PC-3 (cell line): ENCODE measurements around the gene ETV6. TPM values are rescaled to one million over a fixed set of nuclear protein-coding genes. Genes with fewer than 3 reads are reported as not detected.

Source experiments
- ATAC-seq: fragments of 200-7000 bp; cut with Tn5 transposase; 2 replicates; pipeline ENCODE4 v1.9.1; 2020; ENCODE audit warnings: mild to moderate bottlenecking, moderate library complexity
- BruUV-seq: library from RNA; stranded (reverse); fragments of 400-500 nt; replicated peaks from 2 replicates; lab custom pipeline; 2021; lab: Mats Ljungman, UMichigan
- CTCF ChIA-PET: fragments of 300-600 bp; sonication (Branson Sonifier 250); formaldehyde crosslinking; loops from one replicate; lab custom pipeline; 2022; ENCODE audit warnings: antibody characterized with exemption; lab: Charles Lee
- POLR2A ChIA-PET: fragments of 300-600 bp; sonication (Branson Sonifier 250); formaldehyde crosslinking; loops from one replicate; lab custom pipeline; 2022; ENCODE audit warnings: antibody characterized with exemption; ENCODE audit not compliant: unreplicated experiment; lab: Charles Lee
- DNase-seq: peaks from one replicate; pipeline ENCODE4 v3.0.0-alpha.2; 2015
- H2AFZ ChIP-seq: fragments of 300-600 bp; sonication (generic); 2 replicates; pipeline ENCODE4 v1.6.0; 2016; ENCODE audit warnings: antibody characterized with exemption, low read length
- H3F3A ChIP-seq: fragments of 300-600 bp; sonication (generic); one replicate; pipeline ENCODE4 v1.6.0; 2017; ENCODE audit warnings: antibody characterized with exemption, low read length, control low read depth, mild to moderate bottlenecking; ENCODE audit not compliant: unreplicated experiment
- H3K27ac ChIP-seq: fragments of 300-600 bp; sonication (generic); 2 replicates; pipeline ENCODE4 v1.5.1; 2016; ENCODE audit warnings: mild to moderate bottlenecking, low read length
- H3K27me3 ChIP-seq: fragments of 300-600 bp; sonication (generic); 2 replicates; pipeline ENCODE4 v1.6.1; 2016; ENCODE audit warnings: low read length, mixed read lengths
- H3K36me3 ChIP-seq: fragments of 300-600 bp; sonication (generic); 2 replicates; pipeline ENCODE4 v1.6.1; 2016; ENCODE audit warnings: low read depth, mixed run types, low read length, mixed read lengths
- H3K4me1 ChIP-seq: fragments of 300-600 bp; sonication (generic); 2 replicates; pipeline ENCODE4 v1.5.1; 2016; ENCODE audit warnings: low read length; ENCODE audit not compliant: insufficient read depth
- H3K4me2 ChIP-seq: fragments of 300-600 bp; sonication (generic); 2 replicates; pipeline ENCODE4 v1.6.0; 2016; ENCODE audit warnings: low read length
- H3K4me3 ChIP-seq: fragments of 300-600 bp; sonication (generic); 2 replicates; pipeline ENCODE4 v1.5.1; 2016; ENCODE audit warnings: mild to moderate bottlenecking, low read length, mixed read lengths
- H3K79me2 ChIP-seq: fragments of 300-600 bp; sonication (generic); 2 replicates; pipeline ENCODE4 v1.6.1; 2017; ENCODE audit warnings: low read length, mixed read lengths
- H3K9ac ChIP-seq: fragments of 300-600 bp; sonication (generic); 2 replicates; pipeline ENCODE4 v1.6.0; 2016; ENCODE audit warnings: mild to moderate bottlenecking, low read length
- H3K9me2 ChIP-seq: fragments of 300-600 bp; sonication (generic); replicated peaks from 2 replicates; pipeline ENCODE4 v1.6.1; 2016; ENCODE audit warnings: mixed run types, low read length, mixed read lengths
- H3K9me3 ChIP-seq: fragments of 300-600 bp; sonication (generic); 2 replicates; pipeline ENCODE4 v1.6.1; 2016; ENCODE audit warnings: low read length, mixed read lengths
- H4K20me1 ChIP-seq: fragments of 300-600 bp; sonication (generic); 2 replicates; pipeline ENCODE4 v1.6.1; 2016; ENCODE audit warnings: low read length, mixed read lengths
- CTCF ChIP-seq: fragments of 300-600 bp; sonication (generic); conservative IDR thresholded peaks from 2 replicates; pipeline ENCODE4 v1.5.1; 2017; ENCODE audit warnings: antibody characterized with exemption, low read depth, mild to moderate bottlenecking, low read length
- EZH2 ChIP-seq: fragments of 300-600 bp; sonication (generic); IDR thresholded peaks from one replicate; pipeline ENCODE4 v1.6.1; 2017; ENCODE audit warnings: antibody characterized with exemption, mild to moderate bottlenecking, low read length; ENCODE audit not compliant: unreplicated experiment
- EZH2phosphoT487 ChIP-seq: fragments of 300-600 bp; sonication (generic); IDR thresholded peaks from 2 replicates; pipeline ENCODE4 v1.6.1; 2018; ENCODE audit warnings: mild to moderate bottlenecking, antibody characterized with exemption, low read length, borderline replicate concordance
- intact Hi-C: fragments of 100-400 bp; cut with micrococcal nuclease; formaldehyde crosslinking; loops from 2 replicates; pipeline ENCODE4 v1.9.0; 2023
- total RNA-seq: library from RNA; depleted of rRNA; stranded (reverse); fragments of >200 nt; gene quantifications from 2 replicates; pipeline ENCODE4 v1.2.3, GENCODE V29; 2014

ETV6 gene
- total RNA-seq, 1 experiment from 2014 or later, result 5.0 TPM

GRCh38 chr12:11920231-11920630 lies 270.8 kb downstream of the ETV6 start:
- H3K79me2 ChIP-seq, result no peaks in the 10 kb centered on the region
- no peak overlapping the region for H3K27ac ChIP-seq
- H3K9me2 ChIP-seq, result no peaks in the 10 kb centered on the region
- no peaks in the 10 kb centered on the region for H3K9me3 ChIP-seq
- intact Hi-C loops, result no loop called here
- no peak overlapping the region for H3K4me3 ChIP-seq
- no peaks in the 10 kb centered on the region for H3K36me3 ChIP-seq
- H4K20me1 ChIP-seq, result no peaks in the 10 kb centered on the region
- POLR2A ChIA-PET, result no interaction called here
- H3K4me2 ChIP-seq, result no peak overlapping the region
- CTCF ChIA-PET, result no interaction called here
- H2AFZ ChIP-seq, result no peak overlapping the region
- no peak overlapping the region for H3K9ac ChIP-seq
- TF ChIP-seq EZH2phosphoT487 (no peak), CTCF (no peak), EZH2 (no peak)
- no peaks in the 10 kb centered on the region for H3K4me1 ChIP-seq
- BruUV-seq, result no TSS peak
- ATAC-seq (no peak), DNase-seq (no peak)
- no peaks in the 10 kb centered on the region for H3F3A ChIP-seq
- H3K27me3 ChIP-seq, result no peaks in the 10 kb centered on the region

- Histone ChIP-seq H3K9me2 (no peaks in the 10 kb centered on the region), H3K27ac (no peak overlapping the region), H4K20me1 (no peaks in the 10 kb centered on the region), H3F3A (no peaks in the 10 kb centered on the region), H3K4me2 (no peak overlapping the region), H3K36me3 (no peaks in the 10 kb centered on the region), H3K9me3 (no peaks in the 10 kb centered on the region), H3K27me3 (no peaks in the 10 kb centered on the region), H3K4me3 (no peak overlapping the region), H2AFZ (no peak overlapping the region), H3K79me2 (no peaks in the 10 kb centered on the region), H3K4me1 (no peaks in the 10 kb centered on the region), H3K9ac (no peak overlapping the region)
- ATAC-seq, result no peak
- ChIA-PET POLR2A (no interaction called here), CTCF (no interaction called here)
- intact Hi-C loops, result no loop called here
- TF ChIP-seq EZH2 (no peak), CTCF (no peak), EZH2phosphoT487 (no peak)
- BruUV-seq, result no TSS peak
- DNase-seq, result no peak
Measured at GRCh38 chr12:11922361-11922760, 272.9 kb downstream of the ETV6 start.

GRCh38 chr12:11923067-11923466 lies 273.6 kb downstream of the ETV6 start:
- Histone ChIP-seq H3K27ac (no peak overlapping the region), H4K20me1 (no peaks in the 10 kb centered on the region), H3K79me2 (no peaks in the 10 kb centered on the region), H3K9me2 (no peaks in the 10 kb centered on the region), H2AFZ (no peak overlapping the region), H3K4me1 (no peaks in the 10 kb centered on the region), H3K36me3 (no peaks in the 10 kb centered on the region), H3K4me2 (no peak overlapping the region), H3K4me3 (no peak overlapping the region), H3K27me3 (no peaks in the 10 kb centered on the region), H3K9ac (no peak overlapping the region), H3K9me3 (no peaks in the 10 kb centered on the region), H3F3A (no peaks in the 10 kb centered on the region)
- intact Hi-C loops, result no loop called here
- POLR2A ChIA-PET, result no interaction called here
- no TSS peak for BruUV-seq
- TF ChIP-seq CTCF, result no peak
- TF ChIP-seq EZH2, result no peak
- TF ChIP-seq EZH2phosphoT487, result no peak
- CTCF ChIA-PET, result no interaction called here
- DNase-seq, result no peak
- no peak for ATAC-seq
